ENCODE data around the gene PCDHGA10.

GRCh38 chr5:141399555-141400258, 13.1 kb upstream of the PCDHGA10 start:
- TF ChIP-seq CTCF (IDR thresholded peaks at IDR 0.05), result no peak
- TF ChIP-seq POLR2A (IDR thresholded peaks at IDR 0.05), result no peak
